ENCODE data around the gene VPS4A. TPM values are rescaled to one million over a fixed set of nuclear protein-coding genes. Genes with fewer than 3 reads are reported as not detected.

The VPS4A gene
- polyA plus RNA-seq, 1 of the 3 experiments (the other 2 are of a cell fraction) = 20.8 TPM

- TF ChIP-seq SIN3A (IDR thresholded peaks at IDR 0.05; ENCODE audit: borderline replicate concordance, low read depth, low read length) = no peak
- no peak for TF ChIP-seq JUND (IDR thresholded peaks at IDR 0.05)
- no peak for TF ChIP-seq RCOR1 (IDR thresholded peaks at IDR 0.05; ENCODE audit: low read length)
- no peak for TF ChIP-seq IRF3 (IDR thresholded peaks at IDR 0.05; ENCODE audit: low read depth, low read length)
- no peak for TF ChIP-seq USF1 (IDR thresholded peaks at IDR 0.05; ENCODE audit: borderline replicate concordance, low read depth)
Observed at GRCh38 chr16:69319381-69319780, 8.2 kb downstream of the VPS4A start (continued).

- H3K9me3 ChIP-seq = no peaks in the 10 kb centered on the region
- H3K4me2 ChIP-seq = no peak overlapping the region
- H4K20me1 ChIP-seq (ENCODE audit: insufficient read depth) = peaks cover 38% of the 10 kb centered on the region
- H3K4me1 ChIP-seq (ENCODE audit: control insufficient read depth in 1 of 2, insufficient read depth in 2 of 2, low read depth in 1 of 2, low read length in 1 of 2) = peaks cover 0 to 13% of the 10 kb centered on the region in 2 experiments; a peak in 2 of 4 replicates
- no peak overlapping the region for H3K4me3 ChIP-seq (ENCODE audit: low read depth in 2 of 2, low read length in 1 of 2)
- WGBS (ENCODE audit: low lambda C conversion rate) = 95% methylated on average over 24 of the region's 30 CpGs
- no peak overlapping the region for H3K9ac ChIP-seq
- H2AFZ ChIP-seq (ENCODE audit: low read depth) = no peak overlapping the region
- H3K79me2 ChIP-seq (ENCODE audit: insufficient read depth) = peaks cover 56% of the 10 kb centered on the region
- H3K36me3 ChIP-seq (replicated peaks in 1 of 2; ENCODE audit: control insufficient read depth in 1 of 2, insufficient read depth in 2 of 2, low read length in 1 of 2) = peaks cover 45 to 88% of the 10 kb centered on the region in 2 experiments
- H3F3A ChIP-seq (replicated peaks; ENCODE audit: insufficient read depth) = peaks cover 9% of the 10 kb centered on the region
- no peak overlapping the region for H3K27ac ChIP-seq (ENCODE audit: low read depth in 2 of 2, low read length in 1 of 2)
- H3K27me3 ChIP-seq (ENCODE audit: insufficient read depth) = no peaks in the 10 kb centered on the region
- ChIA-PET CTCF (interaction anchor here (0.8 to 1.6 kb wide), 3 partner anchors 10 to 170 kb away, joined by 3 read pairs; no protein-coding TSS in a partner anchor), POLR2A (no interaction called here)
- H3K9me2 ChIP-seq = no peaks in the 10 kb centered on the region
- DNase-seq = no peak
- TF ChIP-seq SIN3A (IDR thresholded peaks at IDR 0.05; ENCODE audit: borderline replicate concordance, low read depth, low read length) (no peak), RXRA (IDR thresholded peaks at IDR 0.05; ENCODE audit: borderline replicate concordance, low read depth) (no peak), GATA2 (CRISPR knock-in tag; IDR thresholded peaks at IDR 0.05) (no peak), RCOR1 (IDR thresholded peaks at IDR 0.05; ENCODE audit: low read length) (no peak), NFIC (IDR thresholded peaks at IDR 0.05; ENCODE audit: borderline replicate concordance) (no peak)
Observed at GRCh38 chr16:69319826-69320739, 8.9 kb downstream of the VPS4A start.

- WGBS (ENCODE audit: low lambda C conversion rate) = 97% methylated on average over 8 of the region's 13 CpGs
- Histone ChIP-seq H3K4me2 (no peak overlapping the region), H3K4me3 (ENCODE audit: low read depth in 2 of 2, low read length in 1 of 2) (no peak overlapping the region), H3K36me3 (replicated peaks in 1 of 2; ENCODE audit: control insufficient read depth in 1 of 2, insufficient read depth in 2 of 2, low read length in 1 of 2) (peaks cover 50 to 84% of the 10 kb centered on the region in 2 experiments), H3F3A (replicated peaks; ENCODE audit: insufficient read depth) (peaks cover 11% of the 10 kb centered on the region), H3K9ac (no peak overlapping the region), H3K79me2 (ENCODE audit: insufficient read depth) (peaks cover 56% of the 10 kb centered on the region), H3K27me3 (ENCODE audit: insufficient read depth) (no peaks in the 10 kb centered on the region), H3K27ac (ENCODE audit: low read depth in 2 of 2, low read length in 1 of 2) (no peak overlapping the region), H2AFZ (ENCODE audit: low read depth) (no peak overlapping the region), H3K9me2 (no peaks in the 10 kb centered on the region), H3K4me1 (ENCODE audit: control insufficient read depth in 1 of 2, insufficient read depth in 2 of 2, low read depth in 1 of 2, low read length in 1 of 2) (peaks cover 0 to 13% of the 10 kb centered on the region in 2 experiments; a peak in 2 of 4 replicates), H3K9me3 (no peaks in the 10 kb centered on the region), H4K20me1 (ENCODE audit: insufficient read depth) (peaks cover 40% of the 10 kb centered on the region)
- CTCF ChIA-PET = interaction anchor here (0.8 to 1.6 kb wide), 2 partner anchors 9 to 170 kb away, joined by 3 read pairs; no protein-coding TSS in a partner anchor
- no peak for DNase-seq
- POLR2A ChIA-PET = no interaction called here
- TF ChIP-seq ELF1 (IDR thresholded peaks at IDR 0.05) (no peak), NRF1 (IDR thresholded peaks at IDR 0.05; ENCODE audit: low read depth, low read length) (no peak), CTCF (IDR thresholded peaks at IDR 0.05) (no peak), TEAD4 (IDR thresholded peaks at IDR 0.05; ENCODE audit: borderline replicate concordance, insufficient read depth) (no peak), MXI1 (IDR thresholded peaks at IDR 0.05; ENCODE audit: low read depth, low read length) (no peak), RCOR1 (IDR thresholded peaks at IDR 0.05; ENCODE audit: low read length) (no peak), EZH2phosphoT487 (IDR thresholded peaks at IDR 0.05; ENCODE audit: borderline replicate concordance, low read depth) (no peak), TCF12 (IDR thresholded peaks at IDR 0.05) (no peak), SMC3 (IDR thresholded peaks at IDR 0.05; ENCODE audit: low read depth, low read length) (no peak), CHD2 (IDR thresholded peaks at IDR 0.05; ENCODE audit: low read length, partially characterized antibody) (no peak)
Observed at GRCh38 chr16:69320740-69321073, 9.6 kb downstream of the VPS4A start.
